PC-3 (cell line): ENCODE data around the gene YWHAQ. TPM values are rescaled to one million over a fixed set of nuclear protein-coding genes. Genes with fewer than 3 reads are reported as not detected.

Source experiments
- ATAC-seq: fragments of 200-7000 bp; cut with Tn5 transposase; 2 replicates; pipeline ENCODE4 v1.9.1; 2020; ENCODE audit warnings: mild to moderate bottlenecking, moderate library complexity
- BruUV-seq: library from RNA; stranded (reverse); fragments of 400-500 nt; replicated peaks from 2 replicates; lab custom pipeline; 2021; lab: Mats Ljungman, UMichigan
- CTCF ChIA-PET: fragments of 300-600 bp; sonication (Branson Sonifier 250); formaldehyde crosslinking; loops from one replicate; lab custom pipeline; 2022; ENCODE audit warnings: antibody characterized with exemption; lab: Charles Lee
- POLR2A ChIA-PET: fragments of 300-600 bp; sonication (Branson Sonifier 250); formaldehyde crosslinking; loops from one replicate; lab custom pipeline; 2022; ENCODE audit warnings: antibody characterized with exemption; ENCODE audit not compliant: unreplicated experiment; lab: Charles Lee
- DNase-seq: peaks from one replicate; pipeline ENCODE4 v3.0.0-alpha.2; 2015
- H2AFZ ChIP-seq: fragments of 300-600 bp; sonication (generic); 2 replicates; pipeline ENCODE4 v1.6.0; 2016; ENCODE audit warnings: antibody characterized with exemption, low read length
- H3F3A ChIP-seq: fragments of 300-600 bp; sonication (generic); one replicate; pipeline ENCODE4 v1.6.0; 2017; ENCODE audit warnings: antibody characterized with exemption, low read length, control low read depth, mild to moderate bottlenecking; ENCODE audit not compliant: unreplicated experiment
- H3K27ac ChIP-seq: fragments of 300-600 bp; sonication (generic); 2 replicates; pipeline ENCODE4 v1.5.1; 2016; ENCODE audit warnings: mild to moderate bottlenecking, low read length
- H3K27me3 ChIP-seq: fragments of 300-600 bp; sonication (generic); 2 replicates; pipeline ENCODE4 v1.6.1; 2016; ENCODE audit warnings: low read length, mixed read lengths
- H3K36me3 ChIP-seq: fragments of 300-600 bp; sonication (generic); 2 replicates; pipeline ENCODE4 v1.6.1; 2016; ENCODE audit warnings: low read depth, mixed run types, low read length, mixed read lengths
- H3K4me1 ChIP-seq: fragments of 300-600 bp; sonication (generic); 2 replicates; pipeline ENCODE4 v1.5.1; 2016; ENCODE audit warnings: low read length; ENCODE audit not compliant: insufficient read depth
- H3K4me2 ChIP-seq: fragments of 300-600 bp; sonication (generic); 2 replicates; pipeline ENCODE4 v1.6.0; 2016; ENCODE audit warnings: low read length
- H3K4me3 ChIP-seq: fragments of 300-600 bp; sonication (generic); 2 replicates; pipeline ENCODE4 v1.5.1; 2016; ENCODE audit warnings: mild to moderate bottlenecking, low read length, mixed read lengths
- H3K79me2 ChIP-seq: fragments of 300-600 bp; sonication (generic); 2 replicates; pipeline ENCODE4 v1.6.1; 2017; ENCODE audit warnings: low read length, mixed read lengths
- H3K9ac ChIP-seq: fragments of 300-600 bp; sonication (generic); 2 replicates; pipeline ENCODE4 v1.6.0; 2016; ENCODE audit warnings: mild to moderate bottlenecking, low read length
- H3K9me2 ChIP-seq: fragments of 300-600 bp; sonication (generic); replicated peaks from 2 replicates; pipeline ENCODE4 v1.6.1; 2016; ENCODE audit warnings: mixed run types, low read length, mixed read lengths
- H3K9me3 ChIP-seq: fragments of 300-600 bp; sonication (generic); 2 replicates; pipeline ENCODE4 v1.6.1; 2016; ENCODE audit warnings: low read length, mixed read lengths
- H4K20me1 ChIP-seq: fragments of 300-600 bp; sonication (generic); 2 replicates; pipeline ENCODE4 v1.6.1; 2016; ENCODE audit warnings: low read length, mixed read lengths
- EZH2 ChIP-seq: fragments of 300-600 bp; sonication (generic); IDR thresholded peaks from one replicate; pipeline ENCODE4 v1.6.1; 2017; ENCODE audit warnings: antibody characterized with exemption, mild to moderate bottlenecking, low read length; ENCODE audit not compliant: unreplicated experiment
- EZH2phosphoT487 ChIP-seq: fragments of 300-600 bp; sonication (generic); IDR thresholded peaks from 2 replicates; pipeline ENCODE4 v1.6.1; 2018; ENCODE audit warnings: mild to moderate bottlenecking, antibody characterized with exemption, low read length, borderline replicate concordance
- intact Hi-C: fragments of 100-400 bp; cut with micrococcal nuclease; formaldehyde crosslinking; loops from 2 replicates; pipeline ENCODE4 v1.9.0; 2023
- total RNA-seq: library from RNA; depleted of rRNA; stranded (reverse); fragments of >200 nt; gene quantifications from 2 replicates; pipeline ENCODE4 v1.2.3, GENCODE V29; 2014
- TF ChIP-seq, protein P1 (sequence below): fragments of 300-600 bp; sonication (generic); conservative IDR thresholded peaks from 2 replicates; pipeline ENCODE4 v1.5.1; 2017; ENCODE audit warnings: antibody characterized with exemption, low read depth, mild to moderate bottlenecking, low read length

YWHAQ gene
- total RNA-seq, 1 experiment from 2014 or later: 377 TPM

GRCh38 chr2:9679218-9679617 lies 48.4 kb upstream of the YWHAQ start:
- CTCF ChIA-PET: no interaction called here
- no peak for ATAC-seq
- Histone ChIP-seq H3K4me2 (no peak overlapping the region), H3K4me3 (no peak overlapping the region), H4K20me1 (no peaks in the 10 kb centered on the region), H3K79me2 (no peaks in the 10 kb centered on the region), H3K27me3 (no peaks in the 10 kb centered on the region), H3K9me3 (no peaks in the 10 kb centered on the region), H3K4me1 (peaks cover 17% of the 10 kb centered on the region), H3K9ac (no peak overlapping the region), H3K9me2 (no peaks in the 10 kb centered on the region), H3F3A (no peaks in the 10 kb centered on the region), H2AFZ (no peak overlapping the region), H3K36me3 (no peaks in the 10 kb centered on the region), H3K27ac (no peak overlapping the region)
- POLR2A ChIA-PET: no interaction called here
- intact Hi-C loops: no loop called here
- DNase-seq: no peak
- no TSS peak for BruUV-seq
- TF ChIP-seq EZH2: no peak
- no peak for TF ChIP-seq EZH2phosphoT487
- TF ChIP-seq, protein P1, sequence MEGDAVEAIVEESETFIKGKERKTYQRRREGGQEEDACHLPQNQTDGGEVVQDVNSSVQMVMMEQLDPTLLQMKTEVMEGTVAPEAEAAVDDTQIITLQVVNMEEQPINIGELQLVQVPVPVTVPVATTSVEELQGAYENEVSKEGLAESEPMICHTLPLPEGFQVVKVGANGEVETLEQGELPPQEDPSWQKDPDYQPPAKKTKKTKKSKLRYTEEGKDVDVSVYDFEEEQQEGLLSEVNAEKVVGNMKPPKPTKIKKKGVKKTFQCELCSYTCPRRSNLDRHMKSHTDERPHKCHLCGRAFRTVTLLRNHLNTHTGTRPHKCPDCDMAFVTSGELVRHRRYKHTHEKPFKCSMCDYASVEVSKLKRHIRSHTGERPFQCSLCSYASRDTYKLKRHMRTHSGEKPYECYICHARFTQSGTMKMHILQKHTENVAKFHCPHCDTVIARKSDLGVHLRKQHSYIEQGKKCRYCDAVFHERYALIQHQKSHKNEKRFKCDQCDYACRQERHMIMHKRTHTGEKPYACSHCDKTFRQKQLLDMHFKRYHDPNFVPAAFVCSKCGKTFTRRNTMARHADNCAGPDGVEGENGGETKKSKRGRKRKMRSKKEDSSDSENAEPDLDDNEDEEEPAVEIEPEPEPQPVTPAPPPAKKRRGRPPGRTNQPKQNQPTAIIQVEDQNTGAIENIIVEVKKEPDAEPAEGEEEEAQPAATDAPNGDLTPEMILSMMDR: no peak

- Histone ChIP-seq H3K9me3 (no peaks in the 10 kb centered on the region), H4K20me1 (no peaks in the 10 kb centered on the region), H3K9me2 (no peaks in the 10 kb centered on the region), H3K4me2 (no peak overlapping the region), H3K4me1 (peaks cover 17% of the 10 kb centered on the region), H2AFZ (no peak overlapping the region), H3K27ac (no peak overlapping the region), H3K36me3 (no peaks in the 10 kb centered on the region), H3K27me3 (no peaks in the 10 kb centered on the region), H3K9ac (no peak overlapping the region), H3K79me2 (no peaks in the 10 kb centered on the region), H3K4me3 (no peak overlapping the region), H3F3A (no peaks in the 10 kb centered on the region)
- no TSS peak for BruUV-seq
- CTCF ChIA-PET: no interaction called here
- DNase-seq: no peak
- TF ChIP-seq, protein P1: no peak
- TF ChIP-seq EZH2 (no peak), EZH2phosphoT487 (no peak)
- POLR2A ChIA-PET: no interaction called here
- intact Hi-C loops: no loop called here
- no peak for ATAC-seq
Observed at GRCh38 chr2:9678544-9678943, 47.7 kb upstream of the YWHAQ start.

GRCh38 chr2:9675415-9676351 lies 44.9 kb upstream of the YWHAQ start:
- Histone ChIP-seq H3K27ac (peak overlapping the region; percentile 48), H4K20me1 (no peaks in the 10 kb centered on the region), H3K9me2 (no peaks in the 10 kb centered on the region), H3K36me3 (no peaks in the 10 kb centered on the region), H3K4me2 (peak overlapping the region; percentile 77), H2AFZ (peak overlapping the region; percentile 82), H3K4me3 (peak overlapping the region; percentile 53), H3K27me3 (no peaks in the 10 kb centered on the region), H3K79me2 (no peaks in the 10 kb centered on the region), H3F3A (no peaks in the 10 kb centered on the region), H3K4me1 (peaks cover 17% of the 10 kb centered on the region), H3K9ac (0 out of 2 replicates have a peak overlapping the region, but pooled peaks have one; percentile 7), H3K9me3 (no peaks in the 10 kb centered on the region)
- CTCF ChIA-PET: interaction anchor here (0.5 to 0.9 kb wide), 2 partner anchors 27 to 626 kb away, joined by 3 read pairs; no protein-coding TSS in a partner anchor
- intact Hi-C loops: no loop called here
- ATAC-seq (peak; percentile 84), DNase-seq (peak; percentile 87)
- TF ChIP-seq EZH2phosphoT487: no peak
- POLR2A ChIA-PET: interaction anchor here (0.9 to 1.0 kb wide), 2 partner anchors 27 to 45 kb away, joined by 3 to 4 read pairs; partner anchors contain the start of gene YWHAQ
- no TSS peak for BruUV-seq
